IMR-90 (cell line): Measurements from ENCODE around the gene CUL7. TPM values are rescaled to one million over a fixed set of nuclear protein-coding genes. Genes with fewer than 3 reads are reported as not detected.

ENCODE experiments used
- ATAC-seq: fragments of 200-7000 bp; cut with Tn5 transposase; 2 replicates; pipeline ENCODE4 v1.9.1; 2020; ENCODE audit warnings: low read depth, mild to moderate bottlenecking, moderate library complexity
- BruUV-seq: library from RNA; stranded (reverse); fragments of 400-500 nt; replicated peaks from 2 replicates; lab custom pipeline; 2021; lab: Mats Ljungman, UMichigan
- CTCF ChIA-PET: fragments of 300-600 bp; formaldehyde crosslinking; extraction: SDS; loops from one replicate; lab custom pipeline; 2021; ENCODE audit warnings: antibody characterized with exemption; lab: Yijun Ruan, JAX
- POLR2A ChIA-PET: fragments of 300-600 bp; sonication (Branson Sonifier 250); formaldehyde crosslinking; loops from one replicate; lab custom pipeline; 2022; ENCODE audit warnings: antibody characterized with exemption; ENCODE audit not compliant: unreplicated experiment; lab: Charles Lee
- DNase-seq: peaks from one replicate; pipeline ENCODE4 v3.0.0; 2013
- H2AFZ ChIP-seq: replicated peaks from 2 replicates; pipeline ENCODE3; 2013; ENCODE audit warnings: low read length, mild to moderate bottlenecking; ENCODE audit not compliant: poor library complexity
- H2AK5ac ChIP-seq: 2 replicates; pipeline ENCODE4 v1.6.1; 2013; ENCODE audit warnings: low read depth, low read length, inconsistent platforms
- H2AK9ac ChIP-seq: replicated peaks from 2 replicates; pipeline ENCODE3; 2013; ENCODE audit warnings: mild to moderate bottlenecking, low read depth, low read length, moderate library complexity; ENCODE audit not compliant: poor library complexity
- H2BK120ac ChIP-seq: 2 replicates; pipeline ENCODE4 v1.6.1; 2013; ENCODE audit warnings: low read depth, low read length, inconsistent platforms
- H2BK15ac ChIP-seq: 3 replicates; pipeline ENCODE4 v1.6.1; 2013; ENCODE audit warnings: low read depth, low read length, inconsistent platforms
- H2BK20ac ChIP-seq: 2 replicates; pipeline ENCODE4 v1.6.1; 2013; ENCODE audit warnings: low read depth, mild to moderate bottlenecking, inconsistent platforms, low read length, moderate library complexity
- H2BK5ac ChIP-seq: 2 replicates; pipeline ENCODE4 v1.6.1; 2013; ENCODE audit warnings: mild to moderate bottlenecking, low read depth, low read length, inconsistent platforms; ENCODE audit not compliant: poor library complexity, severe bottlenecking
- H3K14ac ChIP-seq: replicated peaks from 2 replicates; pipeline ENCODE4 v1.6.1; 2013; ENCODE audit warnings: low read depth, low read length, inconsistent platforms
- H3K18ac ChIP-seq: 2 replicates; pipeline ENCODE4 v1.6.1; 2013; ENCODE audit warnings: low read depth, low read length, control low read depth
- H3K23ac ChIP-seq: 2 replicates; pipeline ENCODE4 v1.6.1; 2013; ENCODE audit warnings: low read depth, low read length, inconsistent platforms
- H3K27ac ChIP-seq: 2 replicates; pipeline ENCODE4 v1.5.1; 2013; ENCODE audit warnings: mild to moderate bottlenecking, control low read depth, low read length; ENCODE audit not compliant: insufficient read depth
- H3K27me3 ChIP-seq: 2 replicates; pipeline ENCODE4 v1.6.1; 2013; ENCODE audit warnings: low read length; ENCODE audit not compliant: control insufficient read depth, insufficient read depth
- H3K36me3 ChIP-seq: 2 replicates; pipeline ENCODE4 v1.6.1; 2013; ENCODE audit warnings: low read length, mixed read lengths; ENCODE audit not compliant: control insufficient read depth, insufficient read depth
- H3K4ac ChIP-seq: 2 replicates; pipeline ENCODE4 v1.6.1; 2013; ENCODE audit warnings: low read depth, low read length, inconsistent platforms
- H3K4me1 ChIP-seq: 2 replicates; pipeline ENCODE4 v1.6.1; 2013; ENCODE audit warnings: low read length, mixed read lengths; ENCODE audit not compliant: control insufficient read depth, insufficient read depth
- H3K4me2 ChIP-seq: 2 replicates; pipeline ENCODE4 v1.6.1; 2013; ENCODE audit warnings: low read depth, mild to moderate bottlenecking, control low read depth, low read length, moderate library complexity
- H3K4me3 ChIP-seq: 2 replicates; pipeline ENCODE4 v1.5.1; 2013; ENCODE audit warnings: low read depth, mild to moderate bottlenecking, control low read depth, low read length, moderate library complexity; ENCODE audit not compliant: insufficient read depth
- H3K56ac ChIP-seq: 2 replicates; pipeline ENCODE4 v1.6.1; 2013; ENCODE audit warnings: low read length, inconsistent platforms; ENCODE audit not compliant: insufficient read depth; ENCODE audit errors: extremely low read depth
- H3K79me1 ChIP-seq, 2 experiments: 2 replicates each; pipeline ENCODE4 v1.6.1; 2013; ENCODE audit warnings: low read length in 2 of 2, inconsistent platforms in 1 of 2, low read depth in 1 of 2
- H3K9ac ChIP-seq: 2 replicates; pipeline ENCODE4 v1.6.1; 2013; ENCODE audit warnings: low read depth, low read length, control low read depth
- H3K9me1 ChIP-seq: 2 replicates; pipeline ENCODE4 v1.6.1; 2013; ENCODE audit warnings: low read length, inconsistent platforms; ENCODE audit not compliant: insufficient read depth
- H3K9me3 ChIP-seq: 2 replicates; pipeline ENCODE4 v1.6.1; 2013; ENCODE audit warnings: low read length; ENCODE audit not compliant: control insufficient read depth, insufficient read depth
- H4K20me1 ChIP-seq: 2 replicates; pipeline ENCODE4 v1.6.1; 2013; ENCODE audit warnings: low read length, inconsistent platforms; ENCODE audit not compliant: insufficient read depth
- H4K5ac ChIP-seq: 2 replicates; pipeline ENCODE4 v1.6.1; 2013; ENCODE audit warnings: mild to moderate bottlenecking, low read depth, low read length, control low read depth
- H4K8ac ChIP-seq, 2 experiments: 2 replicates each; pipeline ENCODE4 v1.6.1; 2013; ENCODE audit warnings: low read depth in 2 of 2, low read length in 2 of 2, control low read depth in 1 of 2, inconsistent platforms in 1 of 2
- H4K91ac ChIP-seq: 2 replicates; pipeline ENCODE4 v1.6.1; 2013; ENCODE audit warnings: low read depth, low read length, inconsistent platforms; ENCODE audit not compliant: insufficient read depth
- BHLHE40 ChIP-seq: fragments of 150-350 bp; IDR thresholded peaks from 2 replicates; pipeline ENCODE4 v1.6.1; 2016; ENCODE audit warnings: mild to moderate bottlenecking, low read depth, low read length
- CEBPB ChIP-seq: IDR thresholded peaks from 2 replicates; pipeline ENCODE4 v1.6.1; 2012; ENCODE audit warnings: low read depth, low read length, improper control_type of control experiment
- CHD1 ChIP-seq: IDR thresholded peaks from 2 replicates; pipeline ENCODE4 v1.6.1; 2012; ENCODE audit warnings: low read depth, low read length, improper control_type of control experiment
- MAZ ChIP-seq: IDR thresholded peaks from 2 replicates; pipeline ENCODE4 v1.6.1; 2012; ENCODE audit warnings: low read depth, mild to moderate bottlenecking, low read length, improper control_type of control experiment, moderate library complexity, borderline replicate concordance
- MXI1 ChIP-seq: IDR thresholded peaks from 2 replicates; pipeline ENCODE4 v1.6.1; 2012; ENCODE audit warnings: low read depth, mild to moderate bottlenecking, low read length, moderate library complexity, borderline replicate concordance
- POLR2A ChIP-seq: IDR thresholded peaks from 2 replicates; pipeline ENCODE4 v1.6.1; 2012; ENCODE audit warnings: mild to moderate bottlenecking, low read depth, low read length
- RAD21 ChIP-seq: IDR thresholded peaks from 2 replicates; pipeline ENCODE4 v1.6.1; 2012; ENCODE audit warnings: low read length, improper control_type of control experiment
- RCOR1 ChIP-seq: IDR thresholded peaks from 2 replicates; pipeline ENCODE4 v1.6.1; 2012; ENCODE audit warnings: mild to moderate bottlenecking, low read length, improper control_type of control experiment; ENCODE audit not compliant: insufficient replicate concordance
- RFX5 ChIP-seq: IDR thresholded peaks from 2 replicates; pipeline ENCODE4 v1.8.0; 2012; ENCODE audit warnings: low read depth, mild to moderate bottlenecking, low read length, moderate library complexity
- SMC3 ChIP-seq: fragments of 150-350 bp; IDR thresholded peaks from 2 replicates; pipeline ENCODE4 v1.6.1; 2016; ENCODE audit warnings: low read depth, mild to moderate bottlenecking, antibody characterized with exemption, low read length, moderate library complexity
- WGBS, 2 experiments: methylation state at CpG; one replicate each; pipeline versions ENCODE4 v1.1.5 to v1.1.7; 2013; ENCODE audit warnings: missing lambda C conversion rate in 2 of 2; ENCODE audit not compliant: insufficient read length in 1 of 2; ENCODE audit errors: extremely low coverage in 2 of 2; 5-methylcytosine and 5-hydroxymethylcytosine counted together
- dilution Hi-C: fragments of 300-500 bp; cut with HindIII; formaldehyde crosslinking; loops from one replicate; pipeline ENCODE4 v1.14.3; 2018; ENCODE audit warnings: low sequenced_read_pairs; ENCODE audit not compliant: unreplicated experiment
- in situ Hi-C: fragments of 300-500 bp; cut with MboI; formaldehyde crosslinking; loops from 3 replicates; pipeline ENCODE4 v1.14.3; 2019; ENCODE audit warnings: low sequenced_read_pairs, inconsistent platforms, mixed read lengths
- intact Hi-C: fragments of 100-400 bp; cut with micrococcal nuclease; formaldehyde crosslinking; loops from 2 replicates; pipeline ENCODE4 v1.10.0; 2022
- polyA plus RNA-seq, 3 experiments: library from polyadenylated mRNA; depleted of rRNA; stranded (reverse); fragments of >200 nt; gene quantifications; 2 replicates each; pipeline ENCODE4 v1.2.3, GENCODE V29; 2012; ENCODE audit warnings: low replicate concordance in 1 of 3
- total RNA-seq: library from RNA; depleted of rRNA; stranded (reverse); fragments of >200 nt; gene quantifications from 2 replicates; pipeline ENCODE4 v1.2.3, GENCODE V29; 2012
- TF ChIP-seq, protein P1 (sequence below): conservative IDR thresholded peaks from 2 replicates; pipeline ENCODE4 v1.5.1; 2012; ENCODE audit warnings: mild to moderate bottlenecking, low read depth, low read length, improper control_type of control experiment
- TF ChIP-seq, protein P2 (sequence below): fragments of 150-350 bp; IDR thresholded peaks from 2 replicates; pipeline ENCODE4 v1.6.1; 2016; ENCODE audit warnings: low read depth, mild to moderate bottlenecking, low read length, moderate library complexity, borderline replicate concordance
- TF ChIP-seq, protein P3 (sequence below): fragments of 150-350 bp; IDR thresholded peaks from 2 replicates; pipeline ENCODE4 v1.6.1; 2017; ENCODE audit warnings: mild to moderate bottlenecking, antibody characterized with exemption, low read length, low read depth

Gene CUL7
- total and polyA plus RNA-seq, 2 of the 4 experiments (the other 2 are of a cell fraction) = 38.0 to 39.3 TPM

DNA sequence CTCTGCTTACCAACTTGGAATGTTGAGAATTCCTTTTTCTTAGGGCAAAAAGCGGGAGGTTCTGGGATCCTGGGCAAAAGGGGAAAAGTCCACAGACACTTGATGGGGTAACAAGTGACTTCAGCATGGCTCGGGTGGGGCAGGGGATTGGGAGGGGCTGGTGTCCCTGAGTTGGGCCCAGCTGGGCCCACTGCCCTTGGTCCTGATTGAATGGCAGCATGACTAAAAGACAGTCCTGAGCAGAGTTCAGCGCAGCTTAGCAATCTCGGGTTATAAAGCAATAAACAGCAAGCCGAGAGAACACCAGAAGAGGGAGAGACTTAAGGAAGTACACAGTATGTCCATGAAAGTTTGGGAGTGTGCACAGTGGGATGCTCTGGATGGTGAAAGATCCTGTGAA lies 63.7 kb downstream of the CUL7 start:
- Histone ChIP-seq H3K4me2 (no peak overlapping the region), H3K27me3 (no peaks in the 10 kb centered on the region), H4K8ac (no peak overlapping the region), H4K20me1 (peaks cover 25% of the 10 kb centered on the region), H3K9me1 (peaks cover 19% of the 10 kb centered on the region; the same call in 1 of the 2 replicates), H2AK5ac (no peak overlapping the region), H4K91ac (no peak overlapping the region), H3K18ac (no peak overlapping the region), H3K4me3 (no peak overlapping the region), H3K36me3 (peaks cover 23% of the 10 kb centered on the region), H2BK20ac (no peak overlapping the region), H2BK5ac (no peak overlapping the region), H4K5ac (no peak overlapping the region), H2BK15ac (no peak overlapping the region), H3K79me1 (peaks cover 61 to 69% of the 10 kb centered on the region in 2 experiments), H3K56ac (no peak overlapping the region), H3K9ac (no peak overlapping the region), H3K9me3 (no peaks in the 10 kb centered on the region), H2BK120ac (no peak overlapping the region), H3K4me1 (peaks cover 3% of the 10 kb centered on the region; the same call in 1 of the 2 replicates), H2AFZ (no peak overlapping the region), H3K14ac (no peak overlapping the region), H3K23ac (0 out of 2 replicates have a peak overlapping the region, but pooled peaks have one; percentile 2), H3K27ac (no peak overlapping the region), H2AK9ac (no peak overlapping the region), H3K4ac (no peak overlapping the region)
- ATAC-seq = no peak
- TF ChIP-seq, protein P1, sequence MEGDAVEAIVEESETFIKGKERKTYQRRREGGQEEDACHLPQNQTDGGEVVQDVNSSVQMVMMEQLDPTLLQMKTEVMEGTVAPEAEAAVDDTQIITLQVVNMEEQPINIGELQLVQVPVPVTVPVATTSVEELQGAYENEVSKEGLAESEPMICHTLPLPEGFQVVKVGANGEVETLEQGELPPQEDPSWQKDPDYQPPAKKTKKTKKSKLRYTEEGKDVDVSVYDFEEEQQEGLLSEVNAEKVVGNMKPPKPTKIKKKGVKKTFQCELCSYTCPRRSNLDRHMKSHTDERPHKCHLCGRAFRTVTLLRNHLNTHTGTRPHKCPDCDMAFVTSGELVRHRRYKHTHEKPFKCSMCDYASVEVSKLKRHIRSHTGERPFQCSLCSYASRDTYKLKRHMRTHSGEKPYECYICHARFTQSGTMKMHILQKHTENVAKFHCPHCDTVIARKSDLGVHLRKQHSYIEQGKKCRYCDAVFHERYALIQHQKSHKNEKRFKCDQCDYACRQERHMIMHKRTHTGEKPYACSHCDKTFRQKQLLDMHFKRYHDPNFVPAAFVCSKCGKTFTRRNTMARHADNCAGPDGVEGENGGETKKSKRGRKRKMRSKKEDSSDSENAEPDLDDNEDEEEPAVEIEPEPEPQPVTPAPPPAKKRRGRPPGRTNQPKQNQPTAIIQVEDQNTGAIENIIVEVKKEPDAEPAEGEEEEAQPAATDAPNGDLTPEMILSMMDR = no peak
- TF ChIP-seq MAZ (no peak), POLR2A (no peak), RFX5 (no peak), CEBPB (no peak), MXI1 (no peak), CHD1 (no peak), RCOR1 (no peak), BHLHE40 (no peak), SMC3 (no peak), RAD21 (no peak)
- TF ChIP-seq, protein P2, sequence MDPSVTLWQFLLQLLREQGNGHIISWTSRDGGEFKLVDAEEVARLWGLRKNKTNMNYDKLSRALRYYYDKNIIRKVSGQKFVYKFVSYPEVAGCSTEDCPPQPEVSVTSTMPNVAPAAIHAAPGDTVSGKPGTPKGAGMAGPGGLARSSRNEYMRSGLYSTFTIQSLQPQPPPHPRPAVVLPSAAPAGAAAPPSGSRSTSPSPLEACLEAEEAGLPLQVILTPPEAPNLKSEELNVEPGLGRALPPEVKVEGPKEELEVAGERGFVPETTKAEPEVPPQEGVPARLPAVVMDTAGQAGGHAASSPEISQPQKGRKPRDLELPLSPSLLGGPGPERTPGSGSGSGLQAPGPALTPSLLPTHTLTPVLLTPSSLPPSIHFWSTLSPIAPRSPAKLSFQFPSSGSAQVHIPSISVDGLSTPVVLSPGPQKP = no peak
- TF ChIP-seq, protein P3, sequence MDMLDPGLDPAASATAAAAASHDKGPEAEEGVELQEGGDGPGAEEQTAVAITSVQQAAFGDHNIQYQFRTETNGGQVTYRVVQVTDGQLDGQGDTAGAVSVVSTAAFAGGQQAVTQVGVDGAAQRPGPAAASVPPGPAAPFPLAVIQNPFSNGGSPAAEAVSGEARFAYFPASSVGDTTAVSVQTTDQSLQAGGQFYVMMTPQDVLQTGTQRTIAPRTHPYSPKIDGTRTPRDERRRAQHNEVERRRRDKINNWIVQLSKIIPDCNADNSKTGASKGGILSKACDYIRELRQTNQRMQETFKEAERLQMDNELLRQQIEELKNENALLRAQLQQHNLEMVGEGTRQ = no peak
- 88% methylated on average over 4 of the region's 5 CpGs; no CpG with 5 or more reads in 1 of the 2 experiments for WGBS, 2 experiments
- ChIA-PET POLR2A (no interaction called here), CTCF (no interaction called here)
- dilution Hi-C loops (no loop called here), in situ Hi-C loops (no loop called here), intact Hi-C loops (no loop called here)
- BruUV-seq = no TSS peak
- no peak for DNase-seq
